ENCODE measurements around the gene FXYD7. TPM values are rescaled to one million over a fixed set of nuclear protein-coding genes. Genes with fewer than 3 reads are reported as not detected.

FXYD7 gene
- total RNA-seq, 1 donor: 1.4 TPM

DNA sequence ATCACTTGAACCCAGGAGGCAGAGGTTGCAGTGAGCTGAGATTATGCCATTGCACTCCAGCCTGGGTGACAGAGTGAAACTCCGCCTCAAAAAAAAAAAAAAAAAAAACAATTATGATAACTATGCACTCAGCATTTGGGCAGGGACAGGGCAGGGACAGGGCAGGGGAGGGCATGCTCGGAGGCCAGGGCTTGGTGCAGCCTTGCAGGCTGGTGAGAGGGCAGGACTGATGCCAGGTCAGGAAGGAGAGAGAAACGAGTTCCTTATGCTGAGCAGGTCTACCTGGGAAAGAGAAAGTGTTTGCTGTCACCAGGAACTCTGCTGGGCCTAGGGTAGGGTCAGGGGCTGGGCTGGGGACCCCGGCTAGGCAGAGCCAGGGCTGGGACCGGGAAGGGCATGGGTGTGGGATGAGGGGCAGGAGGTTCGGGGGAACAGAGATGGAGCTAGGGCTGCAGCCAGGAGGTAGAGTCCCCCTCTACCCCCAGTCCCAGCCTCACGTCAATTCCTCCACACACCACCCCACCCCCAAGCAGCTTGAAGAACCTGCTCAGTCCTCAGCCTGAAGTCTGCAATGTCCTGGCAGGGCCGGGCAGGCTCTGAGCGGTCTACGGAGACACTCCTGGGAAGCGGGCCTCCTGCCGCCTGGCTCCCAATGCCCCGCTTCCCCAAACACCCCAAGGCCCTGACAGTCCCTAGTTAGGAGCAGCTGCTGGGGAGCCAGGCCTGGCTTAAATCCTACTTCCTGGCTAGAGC lies 24.6 kb upstream of the FXYD7 start:
- no peaks in the 10 kb centered on the region for H3K9me3 ChIP-seq (ENCODE audit: low read depth, low read length)
- no peaks in the 10 kb centered on the region for H3K27me3 ChIP-seq (ENCODE audit: insufficient read depth, low read length)

DNA sequence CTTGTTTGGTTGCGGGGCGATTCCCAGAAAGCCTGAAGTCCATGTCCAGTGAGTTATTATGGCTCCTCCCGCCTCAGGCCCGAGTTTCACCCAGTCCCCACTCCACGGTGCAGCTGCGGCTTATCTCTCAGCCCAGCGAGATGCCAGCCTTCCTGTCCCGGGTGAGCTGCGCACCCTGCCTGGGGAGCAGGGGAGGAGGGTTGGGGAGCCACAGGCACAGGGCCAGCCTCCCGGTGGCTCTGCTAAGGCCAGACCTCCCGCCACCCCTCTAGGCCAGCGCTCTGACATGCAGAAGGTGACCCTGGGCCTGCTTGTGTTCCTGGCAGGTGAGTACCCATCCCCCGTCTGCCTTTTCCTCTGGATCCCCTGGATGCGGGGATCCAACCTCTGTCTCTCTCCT lies 24.0 kb upstream of the FXYD7 start:
- H3K4me1 ChIP-seq (ENCODE audit: insufficient read depth, low read length): peaks cover 20% of the 10 kb centered on the region
- no peaks in the 10 kb centered on the region for H3K27me3 ChIP-seq (ENCODE audit: insufficient read depth, low read length)
- no peak overlapping the region for H3K4me3 ChIP-seq (ENCODE audit: low read length)
- H3K9me3 ChIP-seq (ENCODE audit: low read depth, low read length): no peaks in the 10 kb centered on the region

More for the DNA sequence above, 24.6 kb upstream of the FXYD7 start:
- Histone ChIP-seq H3K4me1 (ENCODE audit: insufficient read depth, low read length) (peaks cover 16% of the 10 kb centered on the region), H3K4me3 (ENCODE audit: low read length) (no peak overlapping the region)

DNA sequence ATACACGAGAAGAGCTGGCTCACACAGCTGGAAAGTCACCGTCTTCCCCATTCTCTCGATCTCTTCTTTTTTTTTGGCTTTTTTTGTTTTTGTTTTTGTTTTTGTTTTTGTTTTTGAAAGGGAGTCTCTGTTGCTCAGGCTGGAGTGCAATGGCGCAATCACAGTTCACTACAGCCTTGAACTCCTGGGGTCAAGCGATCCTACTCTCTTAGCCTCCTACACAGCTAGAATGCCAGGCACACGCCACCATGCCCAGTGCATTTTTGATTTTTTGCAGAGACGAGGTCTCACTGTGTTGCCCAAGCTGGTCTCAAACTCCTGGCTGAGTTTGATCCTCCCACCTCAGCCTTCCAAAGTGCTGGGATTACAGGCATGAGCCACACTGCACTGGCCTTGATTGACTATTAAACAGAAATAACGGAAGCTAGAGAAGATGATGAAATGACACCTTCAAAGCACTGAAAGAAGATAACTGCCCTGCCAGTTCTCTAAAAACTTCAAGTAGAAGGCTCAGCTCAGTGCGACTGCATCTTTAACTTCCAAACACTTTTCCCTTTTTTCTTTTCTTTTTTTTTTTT lies 23.4 kb upstream of the FXYD7 start:
- Histone ChIP-seq H3K4me3 (ENCODE audit: low read length) (no peak overlapping the region), H3K4me1 (ENCODE audit: insufficient read depth, low read length) (peaks cover 22% of the 10 kb centered on the region), H3K27me3 (ENCODE audit: insufficient read depth, low read length) (no peaks in the 10 kb centered on the region), H3K9me3 (ENCODE audit: low read depth, low read length) (no peaks in the 10 kb centered on the region)

DNA sequence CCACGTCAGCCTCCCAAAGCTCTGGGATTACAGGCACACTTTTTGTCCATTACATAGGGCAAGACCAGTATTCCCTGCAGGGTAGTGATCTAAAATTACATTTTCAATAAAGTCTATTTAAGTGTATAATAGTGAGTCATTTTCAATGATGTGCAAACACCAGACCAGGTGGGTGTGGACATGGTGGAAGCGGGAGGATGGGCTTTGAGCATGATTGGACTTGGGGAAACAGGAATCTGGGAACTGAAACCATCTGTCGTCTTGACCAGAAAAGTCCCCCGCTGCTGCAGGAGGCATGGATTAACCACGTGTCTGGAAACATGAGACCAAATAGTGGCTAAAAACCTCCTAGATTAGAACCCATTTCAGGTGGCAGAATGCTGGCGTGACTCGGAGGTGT lies 22.6 kb upstream of the FXYD7 start:
- H3K9me3 ChIP-seq (ENCODE audit: low read depth, low read length): no peaks in the 10 kb centered on the region
- H3K27me3 ChIP-seq (ENCODE audit: insufficient read depth, low read length): no peaks in the 10 kb centered on the region
- H3K4me3 ChIP-seq (ENCODE audit: low read length): no peak overlapping the region
- peaks cover 22% of the 10 kb centered on the region for H3K4me1 ChIP-seq (ENCODE audit: insufficient read depth, low read length)

DNA sequence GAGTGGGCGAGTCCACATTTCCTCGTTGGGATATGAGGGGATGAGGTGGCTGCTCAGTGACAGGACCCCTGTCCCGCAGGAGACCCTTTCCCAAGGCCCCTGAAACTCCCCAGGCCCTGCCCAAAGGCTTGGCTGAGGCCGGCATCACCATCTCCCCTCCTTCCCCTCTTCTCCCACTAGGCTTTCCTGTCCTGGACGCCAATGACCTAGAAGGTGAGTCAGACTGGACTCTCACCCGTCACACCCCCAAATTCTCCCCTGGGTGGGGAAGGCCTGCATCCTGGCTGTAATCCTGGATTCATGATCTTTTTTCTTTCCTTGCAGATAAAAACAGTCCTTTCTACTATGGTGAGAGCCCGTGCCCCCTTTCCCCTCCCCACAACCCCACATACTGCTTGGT lies 22.2 kb upstream of the FXYD7 start:
- Histone ChIP-seq H3K27me3 (ENCODE audit: insufficient read depth, low read length) (no peaks in the 10 kb centered on the region), H3K4me3 (ENCODE audit: low read length) (no peak overlapping the region), H3K9me3 (ENCODE audit: low read depth, low read length) (no peaks in the 10 kb centered on the region), H3K4me1 (ENCODE audit: insufficient read depth, low read length) (peaks cover 22% of the 10 kb centered on the region)

DNA sequence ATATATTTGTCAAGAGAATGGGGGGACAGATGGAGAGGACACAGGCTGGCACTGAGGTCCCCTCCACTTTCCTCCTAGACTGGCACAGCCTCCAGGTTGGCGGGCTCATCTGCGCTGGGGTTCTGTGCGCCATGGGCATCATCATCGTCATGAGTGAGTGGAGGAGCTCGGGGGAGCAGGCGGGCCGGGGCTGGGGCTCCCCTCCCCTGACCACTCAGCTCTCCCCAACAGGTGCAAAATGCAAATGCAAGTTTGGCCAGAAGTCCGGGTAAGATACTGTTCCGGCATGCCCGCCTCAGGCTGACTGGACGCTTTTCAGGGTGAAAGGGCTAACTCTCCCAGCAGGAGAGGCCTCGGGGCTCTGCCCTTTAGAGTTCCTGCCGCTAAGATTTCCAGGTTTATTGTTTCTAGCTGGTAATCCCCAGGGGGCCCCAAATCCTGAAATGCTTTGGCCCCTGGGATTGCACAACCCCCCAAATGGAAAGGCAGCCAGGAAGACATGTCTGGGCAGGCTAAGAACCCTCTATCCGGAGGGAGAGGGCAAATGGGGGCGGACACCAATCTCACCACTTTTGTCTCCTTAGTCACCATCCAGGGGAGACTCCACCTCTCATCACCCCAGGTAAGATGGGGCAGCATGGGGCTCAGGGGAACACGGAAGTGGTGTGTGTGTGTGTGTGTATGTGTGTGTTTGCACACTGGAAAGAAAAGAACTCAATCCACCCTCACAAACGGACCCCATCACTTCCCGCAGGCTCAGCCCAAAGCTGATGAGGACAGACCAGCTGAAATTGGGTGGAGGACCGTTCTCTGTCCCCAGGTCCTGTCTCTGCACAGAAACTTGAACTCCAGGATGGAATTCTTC lies 20.1 kb upstream of the FXYD7 start:
- Histone ChIP-seq H3K27me3 (ENCODE audit: insufficient read depth, low read length) (no peaks in the 10 kb centered on the region), H3K9me3 (ENCODE audit: low read depth, low read length) (no peaks in the 10 kb centered on the region), H3K4me1 (ENCODE audit: insufficient read depth, low read length) (peaks cover 22% of the 10 kb centered on the region), H3K4me3 (ENCODE audit: low read length) (no peak overlapping the region)

DNA sequence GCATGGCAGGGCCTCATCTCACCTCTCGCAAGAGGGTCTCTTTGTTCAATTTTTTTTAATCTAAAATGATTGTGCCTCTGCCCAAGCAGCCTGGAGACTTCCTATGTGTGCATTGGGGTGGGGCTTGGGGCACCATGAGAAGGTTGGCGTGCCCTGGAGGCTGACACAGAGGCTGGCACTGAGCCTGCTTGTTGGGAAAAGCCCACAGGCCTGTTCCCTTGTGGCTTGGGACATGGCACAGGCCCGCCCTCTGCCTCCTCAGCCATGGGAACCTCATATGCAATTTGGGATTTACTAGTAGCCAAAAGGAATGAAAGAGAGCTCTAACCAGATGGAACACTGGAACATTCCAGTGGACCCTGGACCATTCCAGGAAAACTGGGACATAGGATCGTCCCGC lies 19.5 kb upstream of the FXYD7 start:
- Histone ChIP-seq H3K4me3 (ENCODE audit: low read length) (no peak overlapping the region), H3K9me3 (ENCODE audit: low read depth, low read length) (no peaks in the 10 kb centered on the region)

DNA sequence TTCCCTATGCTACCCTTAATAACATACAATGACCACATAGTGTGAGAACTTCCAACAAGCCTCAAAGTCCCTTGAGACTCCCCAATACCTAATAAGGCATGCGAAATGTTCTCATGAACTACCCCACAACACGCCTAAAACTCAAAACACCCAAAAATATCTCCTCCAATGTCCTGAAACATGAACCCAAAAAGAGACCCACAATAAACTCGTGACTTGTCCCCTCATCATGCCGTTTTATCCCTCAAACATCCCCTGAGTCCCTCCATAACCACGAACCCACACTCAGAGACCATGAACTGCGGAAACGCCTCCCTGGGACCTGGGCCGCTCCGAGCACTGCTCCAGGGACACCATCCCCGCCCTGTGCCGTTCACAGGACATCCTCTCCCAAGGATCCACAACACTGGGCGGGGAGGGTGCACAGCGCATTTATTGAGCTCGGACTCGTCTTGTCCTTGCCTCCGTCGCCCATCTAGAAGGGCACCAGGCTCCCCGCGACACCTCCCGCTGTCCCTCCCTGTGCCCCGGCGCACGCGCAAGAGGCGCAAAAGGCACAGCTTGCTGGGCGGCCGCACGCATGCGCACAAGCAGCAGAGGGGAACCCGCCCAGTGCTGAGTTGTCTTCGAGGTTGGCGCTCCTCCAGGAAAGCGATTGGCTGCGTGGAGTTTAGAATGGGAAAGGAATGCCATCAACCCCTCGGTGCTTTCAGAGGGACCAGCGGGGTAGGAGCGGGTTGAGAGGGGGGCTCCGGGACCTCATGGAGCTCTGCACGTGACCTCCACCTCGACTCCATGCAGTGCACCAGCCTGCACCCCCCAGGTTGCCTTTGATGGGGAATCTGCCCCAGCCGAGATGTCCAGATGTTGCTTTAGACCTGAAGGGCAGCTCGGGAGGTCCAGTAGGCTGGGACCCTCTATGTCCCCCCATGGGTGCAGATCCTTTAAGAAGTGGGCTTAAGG lies 18.7 kb upstream of the FXYD7 start:
- Histone ChIP-seq H3K27me3 (ENCODE audit: insufficient read depth, low read length) (no peaks in the 10 kb centered on the region), H3K4me1 (ENCODE audit: insufficient read depth, low read length) (peaks cover 22% of the 10 kb centered on the region), H3K4me3 (ENCODE audit: low read length) (peak overlapping the region; percentile 31), H3K9me3 (ENCODE audit: low read depth, low read length) (no peaks in the 10 kb centered on the region)

More for the DNA sequence above, 19.5 kb upstream of the FXYD7 start:
- Histone ChIP-seq H3K27me3 (ENCODE audit: insufficient read depth, low read length) (no peaks in the 10 kb centered on the region), H3K4me1 (ENCODE audit: insufficient read depth, low read length) (peaks cover 22% of the 10 kb centered on the region)

DNA sequence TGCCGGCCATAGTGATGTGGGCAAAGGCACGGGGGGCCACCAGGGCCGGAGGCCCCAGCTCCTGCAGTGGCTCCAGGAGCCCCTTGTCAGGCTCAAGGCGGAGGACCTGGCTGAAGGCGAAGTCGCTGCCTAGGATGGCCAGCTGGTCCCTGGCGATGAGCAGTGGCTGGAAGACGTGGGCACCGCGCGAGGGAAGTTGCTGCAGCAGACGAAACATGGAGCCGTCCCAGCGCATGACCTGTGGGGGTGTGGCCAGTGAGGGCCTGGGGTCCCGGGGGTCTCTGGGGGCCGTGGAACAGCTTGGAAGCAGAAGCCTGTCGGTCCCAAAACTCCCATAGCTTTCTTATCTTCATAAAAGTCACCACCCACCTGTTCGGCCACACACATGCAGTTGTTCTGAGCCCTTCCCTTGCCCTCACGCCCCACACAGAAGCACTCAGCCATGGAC lies 17.8 kb upstream of the FXYD7 start:
- H3K27me3 ChIP-seq (ENCODE audit: insufficient read depth, low read length): no peaks in the 10 kb centered on the region

DNA sequence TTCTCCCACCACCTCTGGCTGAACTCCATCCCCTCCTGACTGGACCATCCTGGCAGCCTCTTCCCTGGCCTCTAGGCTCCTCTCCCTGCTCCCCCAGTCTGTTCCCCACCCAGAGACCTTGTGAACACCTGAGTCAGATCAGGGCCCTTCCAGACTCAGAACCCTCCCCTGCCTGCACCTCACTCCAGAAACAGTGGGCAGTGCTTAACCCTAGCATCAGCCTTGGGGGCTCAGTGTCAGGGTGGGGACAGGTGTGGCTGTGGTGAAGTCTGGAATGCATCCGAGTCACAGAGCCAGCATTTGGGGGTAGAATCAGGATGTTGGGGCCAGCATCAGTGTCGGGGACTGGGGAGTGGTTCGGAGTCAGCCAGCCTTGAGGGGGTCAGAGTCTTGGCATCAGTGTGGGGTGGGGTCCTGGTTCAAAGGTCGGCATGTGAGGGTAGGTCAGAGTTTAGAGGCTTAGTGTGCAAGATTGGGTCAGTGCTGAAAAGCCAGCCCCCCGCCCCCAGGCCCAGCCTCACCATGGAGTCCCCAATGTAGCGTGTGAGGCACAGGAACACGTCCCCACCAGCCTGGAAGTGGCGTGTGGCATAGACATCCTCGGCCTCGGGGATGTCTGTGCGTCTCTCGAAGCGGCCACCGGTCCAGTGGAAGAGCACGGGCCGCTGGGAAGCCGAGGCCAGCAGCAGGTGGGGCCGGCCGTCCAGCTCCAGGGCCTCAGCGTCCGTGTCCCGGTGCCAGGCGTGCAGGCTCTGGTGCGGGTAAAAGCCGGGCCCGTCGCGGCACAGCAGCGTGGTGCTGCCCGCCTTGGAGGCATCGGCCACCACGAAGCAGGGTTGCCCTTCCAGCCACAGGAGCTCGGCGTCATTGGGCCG lies 17.1 kb upstream of the FXYD7 start:
- Histone ChIP-seq H3K4me3 (ENCODE audit: low read length) (no peak overlapping the region), H3K27me3 (ENCODE audit: insufficient read depth, low read length) (no peaks in the 10 kb centered on the region), H3K9me3 (ENCODE audit: low read depth, low read length) (no peaks in the 10 kb centered on the region), H3K4me1 (ENCODE audit: insufficient read depth, low read length) (peaks cover 14% of the 10 kb centered on the region)

More for the DNA sequence above, 17.8 kb upstream of the FXYD7 start:
- no peaks in the 10 kb centered on the region for H3K9me3 ChIP-seq (ENCODE audit: low read depth, low read length)
- peaks cover 15% of the 10 kb centered on the region for H3K4me1 ChIP-seq (ENCODE audit: insufficient read depth, low read length)
- H3K4me3 ChIP-seq (ENCODE audit: low read length): no peak overlapping the region

DNA sequence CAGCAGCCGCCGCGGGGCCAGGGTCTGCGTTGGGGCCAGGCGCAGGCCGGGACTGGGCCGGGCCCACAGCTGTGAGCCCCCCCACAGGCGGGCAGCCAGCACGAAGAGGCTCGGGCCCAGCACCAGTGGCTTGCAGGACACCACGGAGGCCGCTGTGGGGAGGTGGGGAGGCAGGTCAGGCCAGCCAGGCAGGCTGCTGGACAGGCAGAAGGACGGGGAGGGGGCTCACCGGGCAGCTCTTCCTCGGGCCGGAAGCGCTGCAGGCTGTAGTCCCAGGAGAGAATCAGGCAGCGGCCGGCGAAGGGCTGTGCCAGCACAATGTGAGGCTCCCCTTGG lies 16.5 kb upstream of the FXYD7 start:
- H3K9me3 ChIP-seq (ENCODE audit: low read depth, low read length): no peaks in the 10 kb centered on the region

DNA sequence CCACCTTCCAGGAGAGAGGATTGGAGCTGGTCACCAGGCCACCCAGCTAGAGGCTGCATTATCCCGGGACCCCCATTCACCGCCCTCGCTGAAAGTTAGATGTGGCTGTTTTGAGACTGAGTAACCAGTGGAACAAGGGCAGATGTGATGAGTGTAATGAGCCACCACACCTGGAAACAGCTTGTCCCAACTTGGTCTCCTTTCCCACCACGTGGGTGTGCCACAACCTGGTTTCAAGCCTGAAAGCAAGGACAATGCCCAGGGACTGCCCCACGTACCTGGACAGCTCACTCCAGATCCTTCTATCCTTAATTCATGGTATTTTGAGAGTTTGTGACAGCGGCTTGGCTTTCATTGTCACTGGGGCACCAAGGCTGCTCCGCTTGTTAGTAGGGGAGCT lies 15.2 kb upstream of the FXYD7 start:
- Histone ChIP-seq H3K4me3 (ENCODE audit: low read length) (no peak overlapping the region), H3K9me3 (ENCODE audit: low read depth, low read length) (no peaks in the 10 kb centered on the region), H3K27me3 (ENCODE audit: insufficient read depth, low read length) (no peaks in the 10 kb centered on the region), H3K4me1 (ENCODE audit: insufficient read depth, low read length) (peaks cover 14% of the 10 kb centered on the region)

More for the DNA sequence above, 16.5 kb upstream of the FXYD7 start:
- H3K4me1 ChIP-seq (ENCODE audit: insufficient read depth, low read length): peaks cover 14% of the 10 kb centered on the region
- no peak overlapping the region for H3K4me3 ChIP-seq (ENCODE audit: low read length)
- no peaks in the 10 kb centered on the region for H3K27me3 ChIP-seq (ENCODE audit: insufficient read depth, low read length)

DNA sequence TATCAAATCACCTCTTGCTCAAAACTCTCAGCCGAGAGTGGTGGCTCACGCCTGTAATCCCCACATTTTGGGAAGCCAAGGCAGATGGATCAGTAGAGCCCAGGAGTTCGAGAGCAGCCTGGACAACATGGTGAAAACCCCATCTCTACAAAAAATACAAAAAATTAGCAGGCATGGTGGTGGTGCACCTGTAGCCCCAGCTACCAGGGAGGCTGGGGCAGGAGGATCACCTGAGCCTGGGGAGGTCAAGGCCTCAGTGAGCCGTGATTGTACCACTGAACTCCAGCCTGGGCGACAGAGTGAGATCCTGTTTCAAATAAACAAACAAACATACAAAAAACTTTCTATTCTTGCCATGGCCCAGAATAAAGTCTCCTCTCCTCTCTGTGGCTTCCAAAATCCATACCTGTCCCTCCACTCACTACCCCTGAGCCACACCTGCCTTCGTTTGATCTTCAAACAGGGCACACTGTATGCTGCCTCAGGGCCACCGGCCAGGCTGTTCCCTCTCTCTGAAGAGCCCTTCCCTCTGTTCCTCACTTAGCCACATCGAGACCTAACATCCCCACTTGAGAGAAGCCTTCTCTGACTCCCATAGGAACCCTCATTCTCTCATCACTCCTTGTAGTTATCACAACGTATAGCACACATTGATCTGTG lies 14.5 kb upstream of the FXYD7 start:
- H3K27me3 ChIP-seq (ENCODE audit: insufficient read depth, low read length): no peaks in the 10 kb centered on the region
- peaks cover 14% of the 10 kb centered on the region for H3K4me1 ChIP-seq (ENCODE audit: insufficient read depth, low read length)
- H3K4me3 ChIP-seq (ENCODE audit: low read length): no peak overlapping the region
- H3K9me3 ChIP-seq (ENCODE audit: low read depth, low read length): no peaks in the 10 kb centered on the region

Measured in mononuclear cell (primary cell).